Suprapubic skin (tissue), 4 donors: ENCODE results near the gene WDR91. TPM values are rescaled to one million over a fixed set of nuclear protein-coding genes. Genes with fewer than 3 reads are reported as not detected.

Experiments used
- DNase-seq, 2 donors: peaks; one replicate each; pipeline ENCODE4 v3.0.0-alpha.2; 2019; ENCODE audit warnings: low spot score in 2 of 2
- H3K27ac ChIP-seq: fragments of 200-600 bp; sonication (generic); one replicate; pipeline ENCODE4 v1.5.1; 2019
- H3K27me3 ChIP-seq: fragments of 200-600 bp; sonication (generic); one replicate; pipeline ENCODE4 v1.5.1; 2019
- H3K36me3 ChIP-seq: fragments of 200-600 bp; sonication (generic); one replicate; pipeline ENCODE4 v1.5.1; 2019
- H3K4me1 ChIP-seq: fragments of 200-600 bp; sonication (generic); one replicate; pipeline ENCODE4 v1.5.1; 2019
- H3K4me3 ChIP-seq: fragments of 200-600 bp; sonication (generic); one replicate; pipeline ENCODE4 v1.5.1; 2019; ENCODE audit warnings: mild to moderate bottlenecking
- H3K9me3 ChIP-seq: fragments of 200-600 bp; sonication (generic); one replicate; pipeline ENCODE4 v1.5.1; 2019
- EP300 ChIP-seq: sonication (generic); formaldehyde crosslinking; IDR thresholded peaks from one replicate; pipeline ENCODE4 v1.6.1; 2017; ENCODE audit warnings: antibody characterized with exemption
- POLR2A ChIP-seq, 2 donors: fragments of 450-650 bp; IDR thresholded peaks; one replicate each; pipeline ENCODE4 v1.6.1; 2017; ENCODE audit warnings: antibody characterized with exemption in 2 of 2, mild to moderate bottlenecking in 2 of 2, moderate library complexity in 2 of 2
- POLR2AphosphoS5 ChIP-seq, 3 donors: sonication (generic); formaldehyde crosslinking; IDR thresholded peaks; one replicate each; pipeline ENCODE4 v1.6.1; 2017; ENCODE audit warnings: antibody characterized with exemption in 3 of 3
- WGBS: methylation state at CpG from one replicate; pipeline ENCODE4 v1.1.5; 2018; 5-methylcytosine and 5-hydroxymethylcytosine counted together
- total RNA-seq, 4 donors: library from RNA; depleted of rRNA; stranded (reverse); fragments of >200 nt; gene quantifications; one replicate each; pipeline ENCODE4 v1.1.0, GENCODE V29; 2016
- TF ChIP-seq, protein P1 (sequence below), 2 donors: fragments of 200-600 bp in 1 of 2; fragments of 450-650 bp in 1 of 2; sonication (generic) in 1 of 2; IDR thresholded peaks; one replicate each; pipeline ENCODE4 v1.5.1; 2016 to 2019; ENCODE audit warnings: antibody characterized with exemption in 2 of 2, mild to moderate bottlenecking in 1 of 2, moderate library complexity in 1 of 2

Gene WDR91
- total RNA-seq, 4 donors from 2014 or later: 18.1 to 38.9 (median 29.4) TPM

DNA sequence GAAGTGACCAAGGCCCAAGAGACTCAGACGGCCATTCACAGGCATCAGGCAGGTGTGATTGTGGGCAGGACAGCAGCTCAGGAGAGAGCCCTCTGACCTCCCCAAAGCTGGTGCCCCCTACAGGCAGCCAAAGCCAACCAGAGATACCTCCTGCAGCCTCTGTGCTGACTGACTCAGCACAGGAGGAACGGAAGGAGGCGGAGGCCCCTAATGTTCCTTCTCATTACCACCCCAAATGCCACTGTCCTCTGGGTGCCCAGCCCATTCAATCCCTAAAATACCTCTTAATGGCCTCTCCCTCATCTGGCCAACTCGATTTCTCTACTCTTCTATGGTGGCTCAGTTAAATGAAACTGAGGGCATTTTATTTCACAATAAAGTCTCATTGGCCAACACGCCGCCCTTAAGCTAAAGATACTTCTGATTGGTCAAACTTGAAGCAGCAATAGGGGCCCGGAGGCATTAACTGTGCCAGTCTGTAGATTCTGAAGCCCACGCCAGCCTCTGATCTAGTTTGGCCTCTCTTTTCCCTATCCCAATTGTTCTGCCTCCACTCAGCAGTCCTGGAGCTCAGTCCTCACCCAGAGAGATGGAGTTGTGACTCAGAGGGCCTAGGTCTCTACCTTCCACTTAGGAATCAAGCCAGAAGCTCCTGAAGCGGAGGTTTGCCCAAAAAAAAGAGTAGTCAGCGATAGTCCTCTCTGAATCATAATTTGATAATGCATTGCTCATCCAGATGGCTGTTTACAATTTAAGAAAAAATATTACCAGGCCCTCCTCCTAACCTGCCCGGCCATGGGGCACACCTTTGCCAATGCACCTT is 42.0 kb downstream of the WDR91 start:
- H3K27me3 ChIP-seq: no peaks in the 10 kb centered on the region
- 60% methylated on average over 11 of the region's 11 CpGs for WGBS
- TF ChIP-seq, protein P1, sequence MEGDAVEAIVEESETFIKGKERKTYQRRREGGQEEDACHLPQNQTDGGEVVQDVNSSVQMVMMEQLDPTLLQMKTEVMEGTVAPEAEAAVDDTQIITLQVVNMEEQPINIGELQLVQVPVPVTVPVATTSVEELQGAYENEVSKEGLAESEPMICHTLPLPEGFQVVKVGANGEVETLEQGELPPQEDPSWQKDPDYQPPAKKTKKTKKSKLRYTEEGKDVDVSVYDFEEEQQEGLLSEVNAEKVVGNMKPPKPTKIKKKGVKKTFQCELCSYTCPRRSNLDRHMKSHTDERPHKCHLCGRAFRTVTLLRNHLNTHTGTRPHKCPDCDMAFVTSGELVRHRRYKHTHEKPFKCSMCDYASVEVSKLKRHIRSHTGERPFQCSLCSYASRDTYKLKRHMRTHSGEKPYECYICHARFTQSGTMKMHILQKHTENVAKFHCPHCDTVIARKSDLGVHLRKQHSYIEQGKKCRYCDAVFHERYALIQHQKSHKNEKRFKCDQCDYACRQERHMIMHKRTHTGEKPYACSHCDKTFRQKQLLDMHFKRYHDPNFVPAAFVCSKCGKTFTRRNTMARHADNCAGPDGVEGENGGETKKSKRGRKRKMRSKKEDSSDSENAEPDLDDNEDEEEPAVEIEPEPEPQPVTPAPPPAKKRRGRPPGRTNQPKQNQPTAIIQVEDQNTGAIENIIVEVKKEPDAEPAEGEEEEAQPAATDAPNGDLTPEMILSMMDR (IDR thresholded peaks at IDR 0.05): no peak
- no peak for TF ChIP-seq POLR2AphosphoS5 (IDR thresholded peaks at IDR 0.05)
- peaks cover 51% of the 10 kb centered on the region for H3K4me1 ChIP-seq
- DNase-seq: no peak
- peak overlapping the region; percentile 84 for H3K4me3 ChIP-seq
- peaks cover 41% of the 10 kb centered on the region for H3K36me3 ChIP-seq
- no peaks in the 10 kb centered on the region for H3K9me3 ChIP-seq
- H3K27ac ChIP-seq: peak overlapping the region; percentile 97

- peaks cover 42% of the 10 kb centered on the region for H3K36me3 ChIP-seq
- no peaks in the 10 kb centered on the region for H3K9me3 ChIP-seq
- no peak overlapping the region for H3K4me3 ChIP-seq
- TF ChIP-seq EP300 (no peak), POLR2AphosphoS5 (IDR thresholded peaks at IDR 0.05) (no peak), POLR2A (IDR thresholded peaks at IDR 0.05) (no peak)
- TF ChIP-seq, protein P1 (IDR thresholded peaks at IDR 0.05): no peak
- WGBS: 85% methylated on average over 13 of the region's 13 CpGs
- no peak overlapping the region for H3K27ac ChIP-seq
- H3K4me1 ChIP-seq: peaks cover 51% of the 10 kb centered on the region
- no peak for DNase-seq
- H3K27me3 ChIP-seq: no peaks in the 10 kb centered on the region
Observed at GRCh38 chr7:135168489-135169140, 42.7 kb downstream of the WDR91 start.

DNA sequence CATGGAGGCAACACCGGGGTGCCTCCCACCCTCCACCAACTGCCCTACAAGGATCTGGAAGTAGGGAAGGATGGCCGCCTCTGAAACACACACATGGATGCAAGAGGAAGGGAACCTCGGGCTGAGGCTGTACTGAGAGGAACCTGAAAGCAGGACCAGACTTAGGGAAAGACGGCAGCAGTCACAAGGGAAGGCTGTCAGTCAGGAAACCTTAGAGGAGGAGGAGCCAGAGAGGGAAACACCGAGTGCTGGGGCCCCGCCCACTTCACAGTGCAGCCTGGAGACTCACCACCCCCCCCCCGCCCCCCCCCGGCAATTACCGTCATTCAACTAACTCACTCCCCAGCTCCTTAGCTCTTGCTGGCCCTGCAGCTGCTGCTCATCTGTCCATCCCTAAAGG is 43.3 kb downstream of the WDR91 start:
- TF ChIP-seq POLR2AphosphoS5 (IDR thresholded peaks at IDR 0.05) (no peak), POLR2A (IDR thresholded peaks at IDR 0.05) (no peak), EP300 (no peak)
- TF ChIP-seq, protein P1 (IDR thresholded peaks at IDR 0.05): no peak
- 42% methylated on average over 8 of the region's 9 CpGs for WGBS
- no peaks in the 10 kb centered on the region for H3K27me3 ChIP-seq
- H3K27ac ChIP-seq: peak overlapping the region; percentile 48
- H3K36me3 ChIP-seq: peaks cover 42% of the 10 kb centered on the region
- no peak overlapping the region for H3K4me3 ChIP-seq
- H3K9me3 ChIP-seq: no peaks in the 10 kb centered on the region
- no peak for DNase-seq
- peaks cover 51% of the 10 kb centered on the region for H3K4me1 ChIP-seq

DNA sequence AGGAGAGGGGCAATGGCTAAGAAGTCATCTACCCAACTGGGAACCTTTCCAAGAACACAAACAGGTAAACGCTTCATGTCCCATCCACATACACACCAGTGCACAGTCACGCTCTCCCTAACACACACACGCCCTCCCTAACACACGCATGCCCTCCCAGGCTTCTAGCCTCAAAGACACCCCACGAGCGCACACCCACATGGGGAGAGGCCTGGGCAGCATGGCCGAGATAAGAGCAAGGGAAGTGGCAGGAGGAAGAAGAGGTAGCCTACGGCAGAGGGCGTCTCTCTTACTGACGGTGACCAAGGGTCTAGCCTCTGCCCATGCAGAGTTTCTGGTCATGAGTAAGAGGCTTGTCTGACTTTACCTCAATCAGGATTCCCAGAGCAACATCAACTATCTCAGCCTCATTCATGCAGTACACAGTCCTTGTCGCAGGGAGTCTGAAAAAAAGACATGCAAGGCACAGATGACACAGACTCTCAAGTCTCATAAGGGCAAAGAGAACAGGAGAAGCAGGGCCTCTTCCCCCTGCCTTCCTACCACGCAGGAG is 43.9 kb downstream of the WDR91 start:
- no peaks in the 10 kb centered on the region for H3K9me3 ChIP-seq
- H3K4me3 ChIP-seq: no peak overlapping the region
- no peaks in the 10 kb centered on the region for H3K27me3 ChIP-seq
- no peak for TF ChIP-seq POLR2AphosphoS5 (IDR thresholded peaks at IDR 0.05)
- TF ChIP-seq POLR2A (IDR thresholded peaks at IDR 0.05): no peak
- TF ChIP-seq, protein P1 (IDR thresholded peaks at IDR 0.05): no peak
- 79% methylated on average over 12 of the region's 12 CpGs for WGBS
- H3K4me1 ChIP-seq: peaks cover 51% of the 10 kb centered on the region
- peak overlapping the region; percentile 48 for H3K27ac ChIP-seq
- no peak for DNase-seq
- H3K36me3 ChIP-seq: peaks cover 42% of the 10 kb centered on the region

DNA sequence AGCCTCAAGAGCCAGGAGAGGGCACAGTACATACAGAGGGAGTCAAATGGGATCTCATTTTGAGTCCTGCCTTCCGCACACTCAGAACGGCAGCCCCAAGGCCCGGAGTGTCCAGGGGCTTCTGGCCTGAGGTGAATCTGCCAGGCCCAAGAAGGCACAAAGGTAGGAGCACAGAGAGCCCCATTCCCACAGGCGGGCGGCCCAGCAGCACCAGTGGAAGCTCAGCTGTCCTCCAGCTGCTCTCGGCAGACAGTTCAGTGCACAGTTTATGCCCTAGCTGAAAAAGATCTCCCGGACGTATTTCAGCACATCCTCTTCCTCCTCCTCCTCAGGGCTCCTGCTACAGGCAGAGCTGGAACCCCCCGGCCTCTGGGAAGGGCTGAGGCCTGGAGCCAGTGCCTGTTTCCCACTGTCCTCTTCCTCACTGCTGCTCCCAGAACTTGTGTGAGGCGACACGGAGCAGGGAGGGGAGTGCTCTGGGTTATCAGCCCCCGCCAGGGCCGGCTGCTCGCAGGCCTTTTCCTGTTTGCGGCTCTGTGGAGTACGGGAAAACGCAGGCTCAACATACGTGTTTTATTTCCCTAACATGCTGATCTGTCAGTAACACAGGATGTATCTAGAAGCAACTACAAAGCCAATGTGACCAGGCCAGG is 44.9 kb downstream of the WDR91 start:
- no peaks in the 10 kb centered on the region for H3K27me3 ChIP-seq
- H3K9me3 ChIP-seq: no peaks in the 10 kb centered on the region
- H3K27ac ChIP-seq: peak overlapping the region; percentile 19
- WGBS: 90% methylated on average over 16 of the region's 18 CpGs
- no peak for TF ChIP-seq POLR2AphosphoS5 (IDR thresholded peaks at IDR 0.05)
- TF ChIP-seq EP300: no peak
- TF ChIP-seq POLR2A (IDR thresholded peaks at IDR 0.05): no peak
- TF ChIP-seq, protein P1 (IDR thresholded peaks at IDR 0.05): no peak
- peak in 1 of 2 donors; percentile 65 for DNase-seq
- H3K36me3 ChIP-seq: peaks cover 42% of the 10 kb centered on the region
- H3K4me1 ChIP-seq: peaks cover 45% of the 10 kb centered on the region
- no peak overlapping the region for H3K4me3 ChIP-seq
